A673 (cell line): ENCODE measurements around the gene DYNC2LI1. TPM values are rescaled to one million over a fixed set of nuclear protein-coding genes. Genes with fewer than 3 reads are reported as not detected.

ENCODE experiments used
- BruUV-seq: library from RNA; stranded (reverse); fragments of 400-500 nt; replicated peaks from 2 replicates; lab custom pipeline; 2021; lab: Mats Ljungman, UMichigan
- CTCF ChIA-PET: fragments of 300-600 bp; sonication (Branson Sonifier 250); formaldehyde crosslinking; loops from one replicate; lab custom pipeline; 2022; ENCODE audit warnings: antibody characterized with exemption; lab: Charles Lee
- POLR2A ChIA-PET: fragments of 300-600 bp; sonication (Branson Sonifier 250); formaldehyde crosslinking; loops from one replicate; lab custom pipeline; 2022; ENCODE audit warnings: antibody characterized with exemption; ENCODE audit not compliant: low non-redundant PET; lab: Charles Lee
- DNase-seq: peaks from one replicate; pipeline ENCODE4 v3.0.0-alpha.2; 2015; ENCODE audit warnings: low spot score
- H3K27ac ChIP-seq: fragments of 200-600 bp; sonication (generic); 2 replicates; pipeline ENCODE4 v1.5.1; 2016; ENCODE audit warnings: mixed run types, low read depth, mild to moderate bottlenecking, mixed read lengths, antibody characterized with exemption, low read length; ENCODE audit not compliant: poor library complexity, severe bottlenecking
- H3K27me3 ChIP-seq: fragments of 200-600 bp; sonication (generic); replicated peaks from 2 replicates; pipeline ENCODE4 v1.6.1; 2017; ENCODE audit warnings: mixed run types, low read depth, mild to moderate bottlenecking, mixed read lengths, antibody characterized with exemption, low read length; ENCODE audit not compliant: insufficient read depth, poor library complexity
- H3K36me3 ChIP-seq: fragments of 200-600 bp; sonication (generic); 2 replicates; pipeline ENCODE4 v1.6.1; 2016; ENCODE audit warnings: mixed run types, mild to moderate bottlenecking, mixed read lengths, antibody characterized with exemption, low read length; ENCODE audit not compliant: insufficient read depth, poor library complexity, severe bottlenecking
- H3K4me1 ChIP-seq: fragments of 200-600 bp; sonication (generic); 2 replicates; pipeline ENCODE4 v1.6.1; 2017; ENCODE audit warnings: mixed run types, mild to moderate bottlenecking, mixed read lengths, antibody characterized with exemption, low read length; ENCODE audit not compliant: insufficient read depth, poor library complexity, severe bottlenecking
- H3K4me3 ChIP-seq: fragments of 200-600 bp; sonication (generic); 2 replicates; pipeline ENCODE4 v1.5.1; 2016; ENCODE audit warnings: low read depth, mixed run types, mild to moderate bottlenecking, mixed read lengths, low read length; ENCODE audit not compliant: poor library complexity, severe bottlenecking
- H3K9me3 ChIP-seq: fragments of 200-600 bp; sonication (generic); 2 replicates; pipeline ENCODE4 v1.6.1; 2016; ENCODE audit warnings: mixed run types, low read depth, mild to moderate bottlenecking, mixed read lengths, antibody characterized with exemption, low read length; ENCODE audit not compliant: poor library complexity, severe bottlenecking
- EZH2 ChIP-seq: fragments of 200-600 bp; sonication (generic); IDR thresholded peaks from 2 replicates; pipeline ENCODE4 v1.6.1; 2017; ENCODE audit warnings: borderline replicate concordance, low read depth, mild to moderate bottlenecking, mixed read lengths, antibody characterized with exemption, low read length; ENCODE audit not compliant: poor library complexity, severe bottlenecking
- intact Hi-C: fragments of 100-400 bp; cut with micrococcal nuclease; formaldehyde crosslinking; loops from one replicate; pipeline ENCODE4 v1.10.0; 2022; ENCODE audit not compliant: unreplicated experiment
- total RNA-seq: library from RNA; stranded (reverse); gene quantifications from 2 replicates; pipeline ENCODE4 v1.2.3, GENCODE V29; 2021
- TF ChIP-seq, protein P1 (sequence below): fragments of 300-800, 200-600 bp; sonication (generic); conservative IDR thresholded peaks from 2 replicates; pipeline ENCODE4 v1.5.1; 2017; ENCODE audit warnings: low read depth, mild to moderate bottlenecking, antibody characterized with exemption, low read length, moderate library complexity, mixed read lengths

Gene DYNC2LI1
- total RNA-seq, 1 experiment from 2014 or later, result 14.8 TPM

DNA sequence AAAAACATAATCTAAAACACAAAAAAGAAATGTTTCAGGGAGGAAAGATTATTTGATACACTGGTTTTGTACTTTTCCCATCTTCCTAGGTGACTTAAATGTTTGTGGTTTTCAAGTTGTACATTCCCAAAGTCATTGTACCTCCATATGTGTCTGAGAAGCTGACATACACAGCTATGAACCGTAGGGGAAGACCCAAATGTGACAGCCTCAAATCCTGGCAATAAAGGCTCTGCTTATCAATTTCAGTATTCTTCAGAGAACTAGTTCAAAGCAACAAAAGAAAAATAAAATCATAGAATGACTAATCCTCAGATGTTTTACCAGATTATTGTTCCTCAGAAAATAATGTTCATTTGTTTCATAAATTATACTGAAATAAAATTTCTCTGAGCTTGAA is 2.5 kb downstream of the DYNC2LI1 start:
- TF ChIP-seq EZH2, result no peak
- TF ChIP-seq, protein P1, sequence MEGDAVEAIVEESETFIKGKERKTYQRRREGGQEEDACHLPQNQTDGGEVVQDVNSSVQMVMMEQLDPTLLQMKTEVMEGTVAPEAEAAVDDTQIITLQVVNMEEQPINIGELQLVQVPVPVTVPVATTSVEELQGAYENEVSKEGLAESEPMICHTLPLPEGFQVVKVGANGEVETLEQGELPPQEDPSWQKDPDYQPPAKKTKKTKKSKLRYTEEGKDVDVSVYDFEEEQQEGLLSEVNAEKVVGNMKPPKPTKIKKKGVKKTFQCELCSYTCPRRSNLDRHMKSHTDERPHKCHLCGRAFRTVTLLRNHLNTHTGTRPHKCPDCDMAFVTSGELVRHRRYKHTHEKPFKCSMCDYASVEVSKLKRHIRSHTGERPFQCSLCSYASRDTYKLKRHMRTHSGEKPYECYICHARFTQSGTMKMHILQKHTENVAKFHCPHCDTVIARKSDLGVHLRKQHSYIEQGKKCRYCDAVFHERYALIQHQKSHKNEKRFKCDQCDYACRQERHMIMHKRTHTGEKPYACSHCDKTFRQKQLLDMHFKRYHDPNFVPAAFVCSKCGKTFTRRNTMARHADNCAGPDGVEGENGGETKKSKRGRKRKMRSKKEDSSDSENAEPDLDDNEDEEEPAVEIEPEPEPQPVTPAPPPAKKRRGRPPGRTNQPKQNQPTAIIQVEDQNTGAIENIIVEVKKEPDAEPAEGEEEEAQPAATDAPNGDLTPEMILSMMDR, result no peak
- ChIA-PET CTCF (no interaction called here), POLR2A (no interaction called here)
- intact Hi-C loops, result no loop called here
- Histone ChIP-seq H3K27me3 (no peaks in the 10 kb centered on the region), H3K9me3 (no peaks in the 10 kb centered on the region), H3K4me1 (no peaks in the 10 kb centered on the region), H3K4me3 (no peak overlapping the region), H3K27ac (no peak overlapping the region), H3K36me3 (no peaks in the 10 kb centered on the region)
- no peak for DNase-seq
- no TSS peak for BruUV-seq

GRCh38 chr2:43777306-43777926 is 3.6 kb downstream of the DYNC2LI1 start:
- ChIA-PET CTCF (no interaction called here), POLR2A (no interaction called here)
- Histone ChIP-seq H3K27me3 (no peaks in the 10 kb centered on the region), H3K9me3 (no peaks in the 10 kb centered on the region), H3K4me1 (no peaks in the 10 kb centered on the region), H3K27ac (no peak overlapping the region), H3K36me3 (no peaks in the 10 kb centered on the region), H3K4me3 (no peak overlapping the region)
- BruUV-seq, result no TSS peak
- TF ChIP-seq EZH2, result no peak
- TF ChIP-seq, protein P1, result no peak
- intact Hi-C loops, result no loop called here
- DNase-seq, result no peak

- Histone ChIP-seq H3K9me3 (no peaks in the 10 kb centered on the region), H3K36me3 (no peaks in the 10 kb centered on the region), H3K27me3 (no peaks in the 10 kb centered on the region), H3K27ac (no peak overlapping the region), H3K4me3 (no peak overlapping the region), H3K4me1 (no peaks in the 10 kb centered on the region)
- TF ChIP-seq EZH2, result no peak
- TF ChIP-seq, protein P1, result no peak
- DNase-seq, result no peak
- intact Hi-C loops, result no loop called here
- ChIA-PET POLR2A (no interaction called here), CTCF (no interaction called here)
- no TSS peak for BruUV-seq
These were observed 4.4 kb downstream of the DYNC2LI1 start for GRCh38 chr2:43778233-43778632.
